Heart left ventricle (tissue), 13 donors: ENCODE results near the gene IGFL2.

Experiments
- CTCF ChIP-seq, 12 donors: fragments of 200-600 bp; sonication (generic) in 4 of 12; IDR thresholded peaks; one replicate each; pipeline versions ENCODE4 v1.5.0 to v1.8.0; 2018 to 2022; ENCODE audit warnings: antibody characterized with exemption in 12 of 12, mild to moderate bottlenecking in 5 of 12
- POLR2A ChIP-seq, 2 donors: fragments of 450-650 bp; IDR thresholded peaks; one replicate each; pipeline ENCODE4 v1.6.1; 2017; ENCODE audit warnings: antibody characterized with exemption in 2 of 2, mild to moderate bottlenecking in 2 of 2, moderate library complexity in 2 of 2
- donor health status: ischemic (EF 13 %, LVEDD 7.1; RV severe dilation, severe dysfunction).
- donor health status: DM: no; HTN: yes; CAD: no.
- donor health status: DM: no; HTN: no; CAD: no.
- donor health status: ischemic (EF 25% LVEDD 6.9; RV normal size, moderate dysfunction).
- donor health status: ischemic (EF 25% LVEDD 5.7; RV mildly dilated, moderate dysfunction).
- donor health status: ischemic (EF 35%, LVEDD 5.7; RV mildly dilated, moderate dysfunction).
- donor health status: nonischemic (EF 11% LVEDD 7.7; RV severe dilation, severe dysfunction).
- donor health status: DM: yes; HTN: yes; CAD: no.
- donor health status: PGD.
- donor health status: ischemic (EF 29% LVEDD 5.4; RV normal size, mild dysfunction).
- donor health status: nonischemic (EF 23%, LVEDD 6.1; RV moderate dilation, normal function).

DNA sequence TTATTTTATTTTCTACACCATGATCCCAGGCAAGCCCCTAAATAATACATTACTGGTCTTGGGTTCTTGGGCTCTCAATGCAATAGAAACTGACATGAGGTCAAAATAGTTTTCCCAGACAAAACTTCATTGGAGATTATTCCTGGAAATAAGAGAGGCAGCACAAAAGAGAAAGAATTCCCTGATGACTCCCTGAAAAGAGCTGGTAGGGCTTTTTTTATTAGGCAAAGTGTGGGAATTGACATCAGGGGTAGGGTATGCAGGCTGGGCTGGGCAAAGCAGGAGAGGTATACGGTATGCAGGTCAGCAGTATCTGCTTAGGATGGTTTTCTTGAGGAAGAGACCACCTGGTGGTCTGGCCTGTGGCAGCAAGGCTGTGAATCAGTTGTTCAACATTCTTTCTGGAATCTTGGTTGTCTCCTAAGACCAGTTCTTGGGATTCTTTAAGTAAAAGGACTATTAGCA is 14.2 kb upstream of the IGFL2 start:
- TF ChIP-seq POLR2A (IDR thresholded peaks at IDR 0.05) = no peak
- no peak for TF ChIP-seq CTCF (IDR thresholded peaks at IDR 0.05)
